Astrocyte of the spinal cord (primary cell): ENCODE data around the gene BAG3.
A peak's percentile ranks its signal among the peaks of the same experiment; 100 is the strongest.

Source experiments
- DNase-seq: peaks from one replicate; pipeline ENCODE4 v3.0.0; 2011; ENCODE audit warnings: low read depth, low spot score
- H3K4me3 ChIP-seq: 2 replicates; pipeline ENCODE4 v1.5.1; 2011; ENCODE audit warnings: low read depth, mild to moderate bottlenecking, low read length, moderate library complexity
- CTCF ChIP-seq: IDR thresholded peaks from 2 replicates; pipeline ENCODE4 v1.5.1; 2012; ENCODE audit warnings: low read depth, mild to moderate bottlenecking, low read length, inconsistent platforms
- in situ Hi-C: cut with HindIII; loops from 2 replicates; pipeline ENCODE4 v1.10.0; 2017; ENCODE audit warnings: low sequenced_read_pairs

BAG3 gene

DNA sequence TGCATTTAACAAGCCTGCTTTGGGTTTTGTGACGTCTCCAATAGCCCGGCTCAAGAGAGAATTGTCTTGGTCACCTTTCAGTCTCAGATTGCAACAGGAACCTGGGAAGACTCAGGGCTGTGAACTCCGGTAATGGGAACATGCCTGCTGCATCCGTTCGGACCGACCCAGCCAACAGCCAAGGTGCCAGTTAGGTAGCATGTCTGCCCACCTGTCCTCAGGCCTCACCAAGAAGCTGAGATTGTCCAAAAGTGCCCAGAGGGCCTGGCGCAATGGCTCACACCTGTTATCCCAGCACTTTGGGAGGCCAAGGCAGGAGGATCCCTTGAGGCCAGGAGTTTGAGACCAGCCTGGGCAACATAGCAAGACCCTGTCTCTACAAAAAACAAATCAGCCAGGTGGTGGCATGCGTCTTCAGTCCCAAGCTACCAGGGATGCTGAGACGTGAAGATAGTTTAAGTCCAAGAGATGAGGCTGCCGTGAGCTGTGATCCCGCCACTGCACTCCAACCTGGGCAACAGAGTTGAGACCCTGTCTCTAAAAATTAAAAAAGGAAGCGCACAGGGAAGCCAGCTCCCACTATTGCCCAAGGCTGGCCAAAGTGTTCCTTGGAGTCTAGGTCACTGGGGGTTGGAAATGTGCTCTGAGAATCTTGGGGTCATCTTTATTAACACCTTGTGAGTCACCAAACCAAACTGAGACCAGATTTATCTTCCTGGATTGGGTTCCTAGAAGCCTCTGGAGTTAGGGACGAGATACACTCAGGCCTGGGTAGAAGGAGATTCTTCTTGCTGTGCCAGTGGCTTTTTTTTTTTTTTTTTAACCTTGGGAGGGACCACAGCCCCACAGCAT lies 26.9 kb downstream of the BAG3 start:
- in situ Hi-C loops, result no loop called here
- DNase-seq, result no peak
- no peak overlapping the region for H3K4me3 ChIP-seq
- TF ChIP-seq CTCF, result no peak

- no peak overlapping the region for H3K4me3 ChIP-seq
- TF ChIP-seq CTCF, result no peak
- in situ Hi-C loops, result no loop called here
Measured at GRCh38 chr10:119679480-119679829, 28.3 kb downstream of the BAG3 start.

GRCh38 chr10:119680050-119680449 lies 28.9 kb downstream of the BAG3 start:
- H3K4me3 ChIP-seq, result no peak overlapping the region
- peak; percentile 73 for DNase-seq
- in situ Hi-C loops, result no loop called here
- TF ChIP-seq CTCF, result no peak

More at GRCh38 chr10:119679480-119679829, 28.3 kb downstream of the BAG3 start:
- DNase-seq, result no peak

GRCh38 chr10:119680650-119681081 lies 29.5 kb downstream of the BAG3 start:
- in situ Hi-C loops, result no loop called here
- no peak overlapping the region for H3K4me3 ChIP-seq
- DNase-seq, result peak; percentile 54

GRCh38 chr10:119686465-119687191 lies 35.4 kb downstream of the BAG3 start:
- in situ Hi-C loops, result no loop called here
- peak overlapping the region; percentile 17 for H3K4me3 ChIP-seq
- DNase-seq, result peak; percentile 91
- TF ChIP-seq CTCF, result peak; percentile 84

More at GRCh38 chr10:119680650-119681081, 29.5 kb downstream of the BAG3 start:
- TF ChIP-seq CTCF, result no peak

DNA sequence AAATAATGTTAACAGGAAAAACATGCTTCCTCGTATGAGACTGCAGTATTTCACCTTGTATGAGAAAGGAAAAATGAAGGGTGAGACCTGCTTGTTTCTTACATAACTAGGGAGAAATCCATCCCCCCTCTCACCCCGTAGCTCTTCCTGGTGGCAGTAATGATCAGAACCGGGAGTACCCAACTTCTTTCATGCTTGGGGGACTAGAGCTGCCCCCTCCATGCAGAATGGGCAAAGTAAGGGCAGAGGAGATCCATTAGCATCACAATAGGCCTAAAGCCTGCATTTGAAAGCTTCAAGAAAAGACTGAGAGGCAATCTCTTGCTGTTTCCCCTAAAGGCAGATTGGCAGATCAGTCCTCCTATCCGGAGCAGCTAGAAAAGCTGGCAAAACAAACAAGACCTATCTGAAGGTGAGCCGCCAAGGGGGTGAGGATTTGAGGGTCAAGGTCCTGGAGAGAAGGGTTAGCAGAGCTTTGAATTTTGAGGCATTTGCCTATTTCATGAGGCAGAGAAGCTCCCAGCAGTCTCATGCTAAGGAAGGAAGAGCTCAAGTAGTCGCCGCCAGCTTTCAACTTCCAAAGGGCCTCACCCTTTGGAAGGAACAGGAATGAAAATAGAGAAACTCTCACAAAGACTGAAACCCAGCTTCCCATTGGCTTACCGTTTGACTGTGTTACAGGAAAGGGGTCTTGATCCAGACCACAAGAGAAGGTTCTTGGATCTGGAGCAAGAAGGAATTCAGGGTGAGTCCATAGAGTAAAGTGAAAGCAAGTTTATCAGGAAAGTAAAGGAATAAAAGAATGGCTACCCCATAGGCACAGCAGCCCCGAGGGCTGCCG lies 36.2 kb downstream of the BAG3 start:
- in situ Hi-C loops, result no loop called here
- no peak overlapping the region for H3K4me3 ChIP-seq
- no peak for TF ChIP-seq CTCF
- peak; percentile 67 for DNase-seq
